Mammary epithelial cell (primary cell): ENCODE results near the gene TP53RK.

ENCODE experiments used
- EZH2 ChIP-seq: IDR thresholded peaks from 2 replicates; pipeline ENCODE4 v1.6.1; 2012; ENCODE audit warnings: low read length, inconsistent platforms, borderline replicate concordance
- TF ChIP-seq, protein P1 (sequence below), 2 donors: IDR thresholded peaks in 1 of 2; conservative IDR thresholded peaks in 1 of 2; 2 replicates each; pipeline ENCODE4 v1.5.1; 2011 to 2012; ENCODE audit warnings: inconsistent platforms in 2 of 2, low read length in 2 of 2, mild to moderate bottlenecking in 2 of 2, control low read depth in 1 of 2, low read depth in 1 of 2; ENCODE audit not compliant: insufficient read depth in 1 of 2; ENCODE audit errors: extremely low read depth in 1 of 2

DNA sequence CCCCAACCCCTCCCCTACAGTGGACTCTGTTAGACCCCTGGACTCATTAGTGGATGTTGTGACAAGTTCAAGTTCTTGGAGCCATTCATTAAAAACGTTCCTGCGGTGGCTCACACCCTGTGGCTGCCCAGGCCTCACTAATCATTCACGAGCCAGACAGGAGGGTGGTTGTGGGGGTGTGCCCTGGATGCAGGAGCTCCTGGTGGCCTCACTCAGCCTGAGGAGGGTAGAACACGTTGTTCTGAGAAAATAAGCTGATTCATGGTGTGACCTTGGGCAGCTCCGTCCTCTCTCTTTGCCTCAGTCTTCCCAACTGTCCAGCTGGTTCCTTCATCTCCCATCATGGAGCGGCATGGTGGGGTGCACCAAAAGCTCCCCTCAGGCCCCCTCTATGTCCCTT is 54.7 kb downstream of the TP53RK start:
- TF ChIP-seq, protein P1, sequence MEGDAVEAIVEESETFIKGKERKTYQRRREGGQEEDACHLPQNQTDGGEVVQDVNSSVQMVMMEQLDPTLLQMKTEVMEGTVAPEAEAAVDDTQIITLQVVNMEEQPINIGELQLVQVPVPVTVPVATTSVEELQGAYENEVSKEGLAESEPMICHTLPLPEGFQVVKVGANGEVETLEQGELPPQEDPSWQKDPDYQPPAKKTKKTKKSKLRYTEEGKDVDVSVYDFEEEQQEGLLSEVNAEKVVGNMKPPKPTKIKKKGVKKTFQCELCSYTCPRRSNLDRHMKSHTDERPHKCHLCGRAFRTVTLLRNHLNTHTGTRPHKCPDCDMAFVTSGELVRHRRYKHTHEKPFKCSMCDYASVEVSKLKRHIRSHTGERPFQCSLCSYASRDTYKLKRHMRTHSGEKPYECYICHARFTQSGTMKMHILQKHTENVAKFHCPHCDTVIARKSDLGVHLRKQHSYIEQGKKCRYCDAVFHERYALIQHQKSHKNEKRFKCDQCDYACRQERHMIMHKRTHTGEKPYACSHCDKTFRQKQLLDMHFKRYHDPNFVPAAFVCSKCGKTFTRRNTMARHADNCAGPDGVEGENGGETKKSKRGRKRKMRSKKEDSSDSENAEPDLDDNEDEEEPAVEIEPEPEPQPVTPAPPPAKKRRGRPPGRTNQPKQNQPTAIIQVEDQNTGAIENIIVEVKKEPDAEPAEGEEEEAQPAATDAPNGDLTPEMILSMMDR (conservative IDR thresholded peaks at IDR 0.05 in 1 of 2, IDR thresholded peaks at IDR 0.05 in 1 of 2; ENCODE audit: extremely low read depth in 1 of 2, insufficient read depth in 1 of 2, low read depth in 1 of 2, low read length in 2 of 2), result no peak
- no peak for TF ChIP-seq EZH2
